NCI-H2107 treated with DMSO at 0.1 percent for 48 hours (cell line): ENCODE measurements around the gene PAX5.

Experiments used
- DNase-seq: peaks from one replicate; lab custom pipeline; 2025; ENCODE audit not compliant: unreplicated experiment; lab: John Stamatoyannopoulos, UW

Gene PAX5

DNA sequence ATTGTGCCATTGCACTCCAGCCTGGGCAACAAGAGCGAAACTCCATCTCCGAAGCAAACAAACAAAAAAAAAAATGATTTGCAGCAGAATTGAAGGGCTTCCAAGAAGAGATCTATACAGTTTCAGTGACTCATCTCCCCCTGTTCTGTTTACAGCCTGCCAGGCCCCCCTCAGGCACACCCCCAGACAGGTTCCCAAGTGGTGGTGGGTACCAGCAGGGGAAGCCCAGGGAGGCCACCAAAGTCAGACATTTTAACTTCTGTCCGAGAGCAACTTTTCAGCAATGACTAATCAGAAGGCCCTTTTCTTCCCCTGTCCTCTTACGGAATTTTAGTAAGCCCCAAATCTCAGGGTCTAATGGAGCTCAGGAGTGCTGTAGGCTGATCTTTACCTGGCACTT is 98.7 kb downstream of the PAX5 start:
- DNase-seq: no peak

DNA sequence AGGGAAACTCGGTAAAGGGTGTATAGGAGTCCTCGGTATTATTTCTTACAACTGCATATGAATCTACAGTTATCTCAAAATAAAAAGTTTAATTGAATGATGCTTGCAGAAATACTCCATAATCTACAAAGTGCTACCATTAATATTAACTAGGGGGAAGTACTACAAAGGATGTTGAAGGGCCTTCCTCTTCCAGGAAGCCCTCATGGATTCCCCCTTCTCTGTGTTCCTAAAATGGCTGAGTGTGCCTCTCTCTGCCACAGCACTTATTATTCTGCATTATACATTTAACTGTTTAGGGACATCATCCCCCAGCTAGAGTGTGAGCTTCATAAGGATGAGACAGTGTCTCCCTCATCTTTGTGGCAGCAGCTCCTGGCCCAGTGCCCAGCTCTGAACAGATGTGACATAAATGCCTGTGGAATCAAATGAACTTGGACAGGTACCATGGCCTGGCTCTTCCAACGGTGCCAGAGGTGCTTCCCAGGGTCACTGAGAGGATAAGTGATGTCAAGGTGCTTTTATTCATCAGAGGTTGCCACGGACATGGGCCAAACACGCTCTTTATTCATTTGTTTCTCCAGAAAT is 99.5 kb downstream of the PAX5 start:
- DNase-seq: no peak

- DNase-seq: no peak
These were observed 100.3 kb downstream of the PAX5 start for GRCh38 chr9:36933676-36934215.

DNA sequence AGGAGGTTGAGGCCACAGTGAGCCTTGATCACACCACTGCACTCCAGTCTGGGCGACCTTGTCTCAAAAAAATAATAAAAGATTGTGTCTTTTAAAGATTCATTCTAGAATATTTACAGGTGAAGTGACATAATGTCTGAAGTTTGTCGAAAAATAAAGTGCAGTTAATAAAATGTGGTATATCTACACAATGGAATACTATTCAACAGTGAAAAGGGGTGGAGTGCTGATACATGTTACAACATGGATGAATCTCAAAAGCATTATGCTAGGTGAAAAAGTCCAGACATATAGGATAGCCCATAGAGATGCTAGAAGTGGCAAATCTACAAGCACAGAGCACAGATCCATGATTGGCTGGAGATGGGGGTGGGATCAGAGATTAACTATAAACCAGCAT is 101.9 kb downstream of the PAX5 start:
- DNase-seq: no peak

- no peak for DNase-seq
These were observed 103.1 kb downstream of the PAX5 start for GRCh38 chr9:36930941-36931340.

GRCh38 chr9:36929350-36929675 is 104.8 kb downstream of the PAX5 start:
- no peak for DNase-seq

DNA sequence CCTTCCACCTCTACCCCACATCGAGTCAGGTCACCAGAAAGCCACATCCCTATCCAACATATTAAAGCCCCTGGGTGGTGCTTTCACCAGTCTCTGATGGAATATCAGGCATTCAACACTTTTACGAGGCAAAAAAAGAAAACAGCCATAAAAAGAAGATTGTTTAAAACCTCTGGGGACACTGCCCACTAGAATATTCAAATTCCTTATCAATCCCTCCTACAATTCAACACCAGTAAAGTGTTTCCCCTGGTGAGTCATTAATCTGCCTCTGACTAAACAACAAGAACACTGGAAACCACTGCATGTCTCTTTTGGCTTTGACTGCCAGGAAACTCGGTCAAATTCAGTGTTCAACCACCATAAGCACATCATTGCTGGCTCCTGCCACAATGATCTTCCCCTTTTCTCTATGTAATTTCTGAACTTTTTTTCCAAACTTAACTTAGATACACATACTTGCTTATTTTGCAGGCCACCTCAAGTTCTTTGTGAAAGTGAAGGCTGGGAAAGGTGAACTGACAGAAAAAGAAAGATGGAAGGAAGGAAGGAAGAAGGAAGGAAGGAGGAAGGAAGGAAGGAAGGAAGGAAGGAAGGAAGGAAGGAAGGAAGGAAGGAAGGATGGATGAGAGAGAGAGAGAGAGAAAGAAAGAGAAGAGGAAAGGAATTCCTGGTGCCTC is 105.3 kb downstream of the PAX5 start:
- DNase-seq: no peak

DNA sequence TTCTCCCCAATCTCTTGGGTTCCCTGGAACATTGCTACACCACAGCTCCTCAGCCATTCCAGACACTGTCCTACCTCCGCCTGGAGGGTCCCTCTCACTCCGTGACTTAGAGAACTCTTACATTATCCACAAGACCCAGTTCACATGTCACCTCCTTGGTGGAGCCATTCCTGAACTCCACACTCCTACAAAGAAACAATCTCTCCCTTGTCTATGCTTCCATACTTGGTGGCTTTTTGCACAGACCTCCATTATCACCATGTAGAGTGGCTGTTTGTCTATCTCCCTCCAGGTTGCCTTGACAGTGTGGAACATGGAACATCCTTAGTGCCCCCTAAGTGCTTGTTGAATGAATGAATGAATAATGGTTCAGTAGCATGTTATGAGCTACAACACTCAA is 105.9 kb downstream of the PAX5 start:
- no peak for DNase-seq

GRCh38 chr9:36924757-36925432 is 109.2 kb downstream of the PAX5 start:
- DNase-seq: no peak

GRCh38 chr9:36924071-36924470 is 110.0 kb downstream of the PAX5 start:
- DNase-seq: no peak

- DNase-seq: no peak
These were observed 110.9 kb downstream of the PAX5 start for GRCh38 chr9:36923025-36923625.

DNA sequence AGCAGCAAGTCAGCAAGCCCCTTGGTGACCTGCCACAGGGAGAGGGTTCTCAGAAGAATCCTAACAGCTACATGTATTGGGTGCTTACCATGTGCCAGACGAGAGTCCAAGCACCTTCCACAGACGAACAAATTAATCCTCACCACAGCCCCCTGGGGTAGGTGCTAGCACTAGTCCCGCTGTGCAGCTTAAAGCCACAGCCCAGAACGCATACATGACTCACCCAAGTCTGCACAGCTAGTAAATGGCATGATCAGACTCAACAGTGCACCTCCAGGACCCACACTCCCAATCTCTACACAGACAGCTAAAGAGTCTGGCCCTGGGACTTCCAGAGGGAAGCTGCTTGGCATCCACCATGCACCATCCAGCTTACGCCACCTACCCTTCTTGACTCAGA is 111.5 kb downstream of the PAX5 start:
- no peak for DNase-seq

- no peak for DNase-seq
These were observed 119.9 kb downstream of the PAX5 start for GRCh38 chr9:36914212-36914577.

DNA sequence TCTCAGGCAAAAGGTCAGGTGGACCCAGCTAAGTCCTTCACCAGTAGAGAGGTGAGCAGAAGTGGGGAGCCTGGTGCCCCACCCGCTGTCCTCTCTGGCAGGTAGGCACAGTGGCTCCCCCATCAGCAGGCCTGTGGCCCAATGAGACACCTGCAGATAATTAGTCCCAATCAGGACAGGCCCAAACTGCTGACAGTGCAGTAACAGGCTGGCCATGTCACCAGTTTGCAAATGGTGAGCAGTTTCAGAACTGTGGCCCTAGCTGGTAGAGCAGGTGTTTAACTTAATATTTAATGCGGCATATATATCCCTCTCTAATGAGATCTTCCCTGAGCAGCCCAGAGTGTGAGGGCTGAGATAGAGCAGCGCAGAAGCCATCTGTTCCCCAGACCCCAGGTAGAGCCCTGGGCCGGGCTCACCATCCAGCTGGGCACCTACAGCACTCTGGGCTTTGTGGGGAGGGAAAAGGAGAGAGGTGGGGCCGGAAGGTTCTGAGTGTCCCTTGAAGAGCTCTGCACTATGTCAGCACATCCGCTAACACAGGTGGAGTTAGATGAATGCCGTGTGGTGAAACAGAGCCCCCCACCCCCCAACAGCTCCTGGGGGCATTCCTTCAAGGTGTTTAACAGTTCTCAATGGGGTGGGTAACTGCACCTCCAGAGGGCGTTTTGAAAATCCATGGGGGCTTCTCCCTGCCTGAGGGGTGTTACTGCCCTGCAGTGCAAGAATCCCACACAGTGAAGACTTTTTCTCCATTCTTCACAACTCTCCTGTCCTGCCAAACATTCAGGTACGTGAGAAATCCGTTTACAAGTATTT is 120.5 kb downstream of the PAX5 start:
- DNase-seq: no peak

DNA sequence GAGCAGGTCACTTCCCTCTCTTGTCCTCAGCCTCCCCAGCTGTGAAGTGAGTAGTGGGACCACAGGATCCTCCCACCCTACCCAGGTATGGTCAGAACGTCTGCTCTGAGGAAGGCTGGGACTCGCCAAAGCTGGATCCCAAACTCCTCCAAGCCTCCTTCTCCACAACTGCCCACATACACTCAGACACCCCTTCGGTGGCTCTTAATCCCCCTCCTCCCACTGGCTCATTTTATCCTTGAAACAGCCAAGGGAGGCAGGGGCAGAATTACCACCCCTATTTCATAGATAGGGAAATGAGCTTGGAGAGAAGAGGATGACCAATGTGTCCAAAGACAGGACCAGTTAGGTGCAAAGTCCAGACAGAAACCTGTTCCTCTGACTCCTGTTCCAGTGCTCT is 121.4 kb downstream of the PAX5 start:
- no peak for DNase-seq

DNA sequence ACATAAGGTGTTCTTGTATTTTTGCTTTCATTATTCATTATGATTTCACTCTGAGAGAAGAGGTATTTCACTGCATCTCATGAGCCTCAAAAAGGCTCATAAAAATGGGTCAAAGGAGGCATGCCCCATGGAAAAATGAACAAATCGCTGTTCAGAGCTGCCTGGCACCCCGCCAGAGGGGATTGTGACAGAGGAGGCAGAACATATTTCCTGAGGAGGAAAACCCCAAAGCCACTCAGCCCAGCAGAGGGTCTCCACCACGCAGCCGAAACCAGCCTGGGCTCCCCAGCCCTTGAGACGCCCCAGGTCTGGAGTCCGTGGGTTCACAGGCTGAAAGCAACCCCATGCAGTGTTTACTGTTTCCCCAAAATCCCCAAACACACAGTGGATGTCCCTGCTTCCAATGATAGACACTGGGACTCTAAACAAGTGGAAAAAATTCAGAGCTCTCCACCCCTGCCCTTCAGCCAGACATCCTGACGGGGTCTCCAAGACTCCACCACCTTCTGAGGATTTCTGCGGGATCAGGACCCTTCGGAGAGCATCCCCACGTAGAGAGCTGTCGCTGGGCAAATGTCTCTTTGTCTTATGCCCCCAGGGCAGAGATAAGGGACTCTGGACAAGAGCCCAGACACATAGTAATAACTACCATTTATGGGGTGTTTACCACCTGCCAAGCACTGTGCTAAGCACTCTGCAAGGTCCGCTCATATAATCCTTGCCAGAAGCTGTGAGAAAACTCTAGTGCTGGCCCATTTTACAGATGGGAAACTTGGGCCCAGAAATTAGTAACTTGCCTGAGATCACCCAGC is 122.3 kb downstream of the PAX5 start:
- DNase-seq: no peak

DNA sequence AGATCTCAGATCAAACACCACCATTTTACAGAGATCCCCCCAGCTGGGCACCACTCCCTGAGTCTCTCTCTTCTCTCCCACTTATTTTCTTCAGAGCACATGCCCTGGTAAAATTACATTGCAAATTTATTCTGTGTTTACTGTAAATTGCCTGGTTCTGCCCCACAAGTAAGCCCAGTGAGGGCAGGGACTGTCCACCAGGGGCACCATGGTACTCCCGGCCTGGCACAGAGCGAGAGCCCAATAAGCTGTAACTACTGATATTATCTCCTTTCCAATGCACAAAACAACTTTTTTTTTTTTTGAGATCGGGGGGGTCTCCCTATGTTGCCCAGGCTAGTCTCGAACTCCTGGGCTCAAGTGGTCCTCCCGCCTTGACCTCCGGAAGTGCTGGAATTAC is 123.0 kb downstream of the PAX5 start:
- DNase-seq: no peak

- no peak for DNase-seq
These were observed 127.6 kb downstream of the PAX5 start for GRCh38 chr9:36906492-36906891.

- DNase-seq: no peak
These were observed 128.7 kb downstream of the PAX5 start for GRCh38 chr9:36905101-36906066.
